Liver (tissue), 3 donors: ENCODE results near the gene GOLGA8T.
"Not testable (repeated sequence)": the region's sequence is repeated elsewhere in the genome, so short reads cannot be mapped to it uniquely, and the experiment has no call there.

Experiments
- CTCF ChIP-seq: fragments of 150-350 bp; IDR thresholded peaks from 2 replicates; pipeline ENCODE4 v1.5.1; 2017; ENCODE audit warnings: improper control_type of control experiment, low read depth, low read length; ENCODE audit not compliant: missing input control
- MAX ChIP-seq: IDR thresholded peaks from 2 replicates; pipeline ENCODE4 v1.6.1; 2016; ENCODE audit warnings: antibody characterized with exemption
- RAD21 ChIP-seq, 2 donors: IDR thresholded peaks; 2 replicates each; pipeline ENCODE4 v1.6.1; 2016; ENCODE audit warnings: antibody characterized with exemption in 2 of 2, mild to moderate bottlenecking in 2 of 2
- REST ChIP-seq: IDR thresholded peaks from 2 replicates; pipeline ENCODE4 v1.6.1; 2016; ENCODE audit warnings: antibody characterized with exemption, mild to moderate bottlenecking
- SP1 ChIP-seq: IDR thresholded peaks from 2 replicates; pipeline ENCODE4 v1.6.1; 2018; ENCODE audit warnings: antibody characterized with exemption, mild to moderate bottlenecking
- donor health status: healthy.
- donor health status: healthy.

- TF ChIP-seq CTCF; SP1; MAX; RAD21 (IDR thresholded peaks at IDR 0.05); REST: not testable (repeated sequence)
Observed at GRCh38 chr15:30175291-30175690, 40.4 kb downstream of the GOLGA8T start.
